ENCODE data around the gene SPATA19. TPM values are rescaled to one million over a fixed set of nuclear protein-coding genes. Genes with fewer than 3 reads are reported as not detected.

The SPATA19 gene
- total RNA-seq, 6 experiments from 2014 or later, result not detected

- Mint-ChIP-seq H3K27ac (no peak overlapping the region), H3K27me3 (ENCODE audit: insufficient read depth) (no peaks in the 10 kb centered on the region), H3K9me3 (peaks cover 40% of the 10 kb centered on the region), H3K4me1 (ENCODE audit: low read depth) (no peaks in the 10 kb centered on the region), H3K36me3 (ENCODE audit: low read depth) (no peaks in the 10 kb centered on the region), H3K4me3 (no peak overlapping the region)
- no peak for DNase-seq
- no peak for TF ChIP-seq CTCF (IDR thresholded peaks at IDR 0.05)
These were observed 44.6 kb downstream of the SPATA19 start for GRCh38 chr11:133800666-133801065.

GRCh38 chr11:133797554-133797953, 47.8 kb downstream of the SPATA19 start:
- DNase-seq, result no peak
- TF ChIP-seq CTCF (IDR thresholded peaks at IDR 0.05), result no peak

GRCh38 chr11:133796043-133796795, 49.1 kb downstream of the SPATA19 start:
- no peak overlapping the region for H3K27ac Mint-ChIP-seq
- peaks cover 3% of the 10 kb centered on the region; the same call in 1 of the 2 replicates for H3K27me3 Mint-ChIP-seq (ENCODE audit: insufficient read depth)
- no peak overlapping the region for H3K4me3 Mint-ChIP-seq
- TF ChIP-seq CTCF (IDR thresholded peaks at IDR 0.05), result no peak
- no peaks in the 10 kb centered on the region for H3K4me1 Mint-ChIP-seq (ENCODE audit: low read depth)
- no peak for DNase-seq
- peaks cover 24% of the 10 kb centered on the region for H3K36me3 Mint-ChIP-seq (ENCODE audit: low read depth)
- peaks cover 62% of the 10 kb centered on the region for H3K9me3 Mint-ChIP-seq

More at GRCh38 chr11:133797554-133797953, 47.8 kb downstream of the SPATA19 start:
- peaks cover 52% of the 10 kb centered on the region for H3K9me3 Mint-ChIP-seq
- peaks cover 19% of the 10 kb centered on the region for H3K36me3 Mint-ChIP-seq (ENCODE audit: low read depth)
- peaks cover 3% of the 10 kb centered on the region; the same call in 1 of the 2 replicates for H3K27me3 Mint-ChIP-seq (ENCODE audit: insufficient read depth)
- no peak overlapping the region for H3K27ac Mint-ChIP-seq
- no peak overlapping the region for H3K4me3 Mint-ChIP-seq
- no peaks in the 10 kb centered on the region for H3K4me1 Mint-ChIP-seq (ENCODE audit: low read depth)

GRCh38 chr11:133795088-133795487, 50.2 kb downstream of the SPATA19 start:
- no peak overlapping the region for H3K4me3 Mint-ChIP-seq
- peaks cover 24% of the 10 kb centered on the region for H3K36me3 Mint-ChIP-seq (ENCODE audit: low read depth)
- TF ChIP-seq CTCF (IDR thresholded peaks at IDR 0.05), result no peak
- no peak for DNase-seq
- peaks cover 3% of the 10 kb centered on the region; the same call in 1 of the 2 replicates for H3K27me3 Mint-ChIP-seq (ENCODE audit: insufficient read depth)
- H3K9me3 Mint-ChIP-seq, result peaks cover 67% of the 10 kb centered on the region
- H3K4me1 Mint-ChIP-seq (ENCODE audit: low read depth), result no peaks in the 10 kb centered on the region
- no peak overlapping the region for H3K27ac Mint-ChIP-seq

- H3K27ac Mint-ChIP-seq, result no peak overlapping the region
These were observed 51.1 kb downstream of the SPATA19 start for GRCh38 chr11:133794205-133794604.

More at GRCh38 chr11:133794205-133794604, 51.1 kb downstream of the SPATA19 start:
- DNase-seq, result no peak
- peaks cover 3% of the 10 kb centered on the region; the same call in 1 of the 2 replicates for H3K27me3 Mint-ChIP-seq (ENCODE audit: insufficient read depth)
- no peaks in the 10 kb centered on the region for H3K4me1 Mint-ChIP-seq (ENCODE audit: low read depth)
- peaks cover 24% of the 10 kb centered on the region for H3K36me3 Mint-ChIP-seq (ENCODE audit: low read depth)
- peaks cover 68% of the 10 kb centered on the region for H3K9me3 Mint-ChIP-seq
- no peak overlapping the region for H3K4me3 Mint-ChIP-seq
- TF ChIP-seq CTCF (IDR thresholded peaks at IDR 0.05), result no peak
